HCT116 (cell line): ENCODE results near the gene GIPC3. TPM values are rescaled to one million over a fixed set of nuclear protein-coding genes. Genes with fewer than 3 reads are reported as not detected.

Experiments
- ATAC-seq: fragments of 200-7000 bp; cut with Tn5 transposase; 2 replicates; pipeline ENCODE4 v1.9.1; 2020; ENCODE audit warnings: mild to moderate bottlenecking, moderate library complexity
- BruUV-seq: library from RNA; stranded (reverse); fragments of 400-500 nt; replicated peaks from 2 replicates; lab custom pipeline; 2021; lab: Mats Ljungman, UMichigan
- CTCF ChIA-PET: fragments of 300-600 bp; sonication (Branson Sonifier 250); formaldehyde crosslinking; loops from one replicate; lab custom pipeline; 2021; ENCODE audit warnings: antibody characterized with exemption; lab: Charles Lee
- POLR2A ChIA-PET: fragments of 300-600, 350-600 bp; sonication (Branson Sonifier 250); formaldehyde crosslinking; loops from one replicate; lab custom pipeline; 2021; ENCODE audit warnings: antibody characterized with exemption; lab: Charles Lee
- RAD21 ChIA-PET, 2 experiments: fragments of 300-600 bp; sonication (Branson Sonifier 250); formaldehyde crosslinking; loops; one replicate each; lab custom pipeline; 2023; ENCODE audit warnings: low total read pairs in 2 of 2; ENCODE audit not compliant: uncharacterized antibody in 2 of 2, unreplicated experiment in 2 of 2, low non-redundant PET in 1 of 2; lab: Charles Lee
- DNase-seq: peaks from one replicate; pipeline ENCODE4 v3.0.0-alpha.2; 2010; ENCODE audit warnings: low read depth, low spot score
- H2AFZ ChIP-seq: fragments of 200-600 bp; shearing (Covaris generic), sonication (generic); 2 replicates; pipeline ENCODE4 v1.6.1; 2017; ENCODE audit warnings: low read depth, mixed run types, mixed read lengths, antibody characterized with exemption, low read length; ENCODE audit not compliant: poor library complexity, severe bottlenecking
- H3K27ac ChIP-seq: 2 replicates; pipeline ENCODE4 v1.5.1; 2012; ENCODE audit warnings: low read depth, low read length
- H3K27me3 ChIP-seq: fragments of 200-600 bp; sonication (generic); 2 replicates; pipeline ENCODE4 v1.6.1; 2016; ENCODE audit warnings: mixed run types, low read length, mixed read lengths; ENCODE audit not compliant: insufficient read depth
- H3K36me3 ChIP-seq, 2 experiments: fragments of 200-500 bp in 1 of 2; fragments of 200-600 bp in 1 of 2; sonication (Bioruptor generic) in 1 of 2; sonication (generic) in 1 of 2; 2 replicates each; pipeline versions ENCODE4 v1.5.1 to v1.6.1; 2014 to 2016; ENCODE audit warnings: low read length in 2 of 2, inconsistent platforms in 1 of 2, mixed read lengths in 1 of 2, mixed run types in 1 of 2; ENCODE audit not compliant: insufficient read depth in 2 of 2, control insufficient read depth in 1 of 2
- H3K4me1 ChIP-seq, 2 experiments: fragments of 200-600 bp in 1 of 2; sonication (generic) in 1 of 2; 2 replicates each; pipeline versions ENCODE4 v1.5.1 to v1.6.1; 2012 to 2017; ENCODE audit warnings: low read length in 2 of 2, inconsistent platforms in 1 of 2, mild to moderate bottlenecking in 1 of 2, mixed read lengths in 1 of 2, mixed run types in 1 of 2, moderate library complexity in 1 of 2; ENCODE audit not compliant: insufficient read depth in 2 of 2, control insufficient read depth in 1 of 2
- H3K4me2 ChIP-seq: fragments of 200-600 bp; sonication (generic); 2 replicates; pipeline ENCODE4 v1.6.1; 2017; ENCODE audit warnings: mixed run types, low read length, mixed read lengths
- H3K4me3 ChIP-seq, 2 experiments: fragments of 200-600 bp in 1 of 2; sonication (generic) in 1 of 2; replicated peaks in 1 of 2; 2 replicates each; pipeline ENCODE4 v1.5.1; 2011 to 2016; ENCODE audit warnings: low read length in 2 of 2, control low read depth in 1 of 2, low read depth in 1 of 2, mild to moderate bottlenecking in 1 of 2, mixed read lengths in 1 of 2, mixed run types in 1 of 2
- H3K79me2 ChIP-seq: fragments of 200-600 bp; sonication (generic); 2 replicates; pipeline ENCODE4 v1.6.1; 2017; ENCODE audit warnings: mild to moderate bottlenecking, mixed run types, low read length, moderate library complexity, mixed read lengths; ENCODE audit not compliant: insufficient read depth
- H3K9ac ChIP-seq: fragments of 200-600 bp; sonication (generic); 2 replicates; pipeline ENCODE4 v1.6.1; 2016; ENCODE audit warnings: low read length, mixed read lengths
- H3K9me2 ChIP-seq: fragments of 200-600 bp; sonication (generic), shearing (Covaris generic); 2 replicates; pipeline ENCODE4 v1.6.1; 2017; ENCODE audit warnings: mixed run types, mild to moderate bottlenecking, moderate library complexity; ENCODE audit not compliant: insufficient read depth
- H3K9me3 ChIP-seq, 2 experiments: fragments of 200-500 bp in 1 of 2; fragments of 200-600 bp in 1 of 2; sonication (Bioruptor generic) in 1 of 2; sonication (generic) in 1 of 2; 2 replicates each; pipeline ENCODE4 v1.6.1; 2014 to 2017; ENCODE audit warnings: low read length in 2 of 2, mixed read lengths in 2 of 2, inconsistent platforms in 1 of 2, low read depth in 1 of 2, mild to moderate bottlenecking in 1 of 2, mixed run types in 1 of 2, moderate library complexity in 1 of 2; ENCODE audit not compliant: control insufficient read depth in 1 of 2, insufficient read depth in 1 of 2
- H4K20me1 ChIP-seq: fragments of 200-600 bp; sonication (generic), shearing (Covaris generic); 2 replicates; pipeline ENCODE4 v1.6.1; 2017; ENCODE audit warnings: mixed run types, mild to moderate bottlenecking, moderate library complexity; ENCODE audit not compliant: insufficient read depth
- CTCF ChIP-seq, 3 experiments: fragments of 200-600 bp in 1 of 3; sonication (generic) in 1 of 3; IDR thresholded peaks in 2 of 3; conservative IDR thresholded peaks in 1 of 3; 2 replicates each; pipeline ENCODE4 v1.5.1; 2012 to 2017; ENCODE audit warnings: low read depth in 2 of 3, low read length in 2 of 3, antibody characterized with exemption in 1 of 3, borderline replicate concordance in 1 of 3, control low read depth in 1 of 3, mild to moderate bottlenecking in 1 of 3, mixed read lengths in 1 of 3, mixed run types in 1 of 3, moderate library complexity in 1 of 3; ENCODE audit not compliant: insufficient read depth in 1 of 3
- EGR1 ChIP-seq: IDR thresholded peaks from 2 replicates; pipeline ENCODE4 v1.6.1; 2012; ENCODE audit warnings: low read depth
- FOSL1 ChIP-seq: IDR thresholded peaks from 2 replicates; pipeline ENCODE4 v1.6.1; 2012; ENCODE audit warnings: low read depth
- MAX ChIP-seq: IDR thresholded peaks from 2 replicates; pipeline ENCODE4 v1.6.1; 2012
- POLR2A ChIP-seq: IDR thresholded peaks from 2 replicates; pipeline ENCODE4 v1.7.0; 2011; ENCODE audit warnings: borderline replicate concordance; ENCODE audit not compliant: insufficient read depth, insufficient read length; ENCODE audit errors: extremely low read depth
- POLR2AphosphoS5 ChIP-seq: IDR thresholded peaks from 2 replicates; pipeline ENCODE4 v1.6.1; 2011; ENCODE audit warnings: mild to moderate bottlenecking, low read depth, low read length, moderate library complexity
- RAD21 ChIP-seq: IDR thresholded peaks from 2 replicates; pipeline ENCODE4 v1.6.1; 2012; ENCODE audit warnings: low read depth, mild to moderate bottlenecking
- SIN3A ChIP-seq: IDR thresholded peaks from 2 replicates; pipeline ENCODE4 v1.6.1; 2012; ENCODE audit warnings: low read depth
- SP1 ChIP-seq: IDR thresholded peaks from 2 replicates; pipeline ENCODE4 v1.6.1; 2012; ENCODE audit warnings: low read depth
- TCF7L2 ChIP-seq: IDR thresholded peaks from 2 replicates; pipeline ENCODE4 v1.7.0; 2011; ENCODE audit warnings: borderline replicate concordance, inconsistent platforms; ENCODE audit not compliant: insufficient read depth, insufficient read length; ENCODE audit errors: extremely low read depth
- YY1 ChIP-seq: IDR thresholded peaks from 2 replicates; pipeline ENCODE4 v1.6.1; 2011; ENCODE audit warnings: low read length, low read depth, moderate library complexity, mild to moderate bottlenecking; ENCODE audit not compliant: insufficient replicate concordance; ENCODE audit errors: extremely low read depth
- intact Hi-C: fragments of 100-400 bp; cut with micrococcal nuclease; formaldehyde crosslinking; loops from 2 replicates; pipeline ENCODE4 v1.10.0; 2022
- total RNA-seq: library from RNA; stranded (reverse); gene quantifications from one replicate; pipeline ENCODE4 v1.2.1, GENCODE V29; 2021; ENCODE audit not compliant: unreplicated experiment
- TF ChIP-seq, protein P1 (sequence below): IDR thresholded peaks from 2 replicates; pipeline ENCODE4 v1.6.1; 2012

GIPC3 gene
- total RNA-seq, 1 experiment from 2014 or later = not detected

DNA sequence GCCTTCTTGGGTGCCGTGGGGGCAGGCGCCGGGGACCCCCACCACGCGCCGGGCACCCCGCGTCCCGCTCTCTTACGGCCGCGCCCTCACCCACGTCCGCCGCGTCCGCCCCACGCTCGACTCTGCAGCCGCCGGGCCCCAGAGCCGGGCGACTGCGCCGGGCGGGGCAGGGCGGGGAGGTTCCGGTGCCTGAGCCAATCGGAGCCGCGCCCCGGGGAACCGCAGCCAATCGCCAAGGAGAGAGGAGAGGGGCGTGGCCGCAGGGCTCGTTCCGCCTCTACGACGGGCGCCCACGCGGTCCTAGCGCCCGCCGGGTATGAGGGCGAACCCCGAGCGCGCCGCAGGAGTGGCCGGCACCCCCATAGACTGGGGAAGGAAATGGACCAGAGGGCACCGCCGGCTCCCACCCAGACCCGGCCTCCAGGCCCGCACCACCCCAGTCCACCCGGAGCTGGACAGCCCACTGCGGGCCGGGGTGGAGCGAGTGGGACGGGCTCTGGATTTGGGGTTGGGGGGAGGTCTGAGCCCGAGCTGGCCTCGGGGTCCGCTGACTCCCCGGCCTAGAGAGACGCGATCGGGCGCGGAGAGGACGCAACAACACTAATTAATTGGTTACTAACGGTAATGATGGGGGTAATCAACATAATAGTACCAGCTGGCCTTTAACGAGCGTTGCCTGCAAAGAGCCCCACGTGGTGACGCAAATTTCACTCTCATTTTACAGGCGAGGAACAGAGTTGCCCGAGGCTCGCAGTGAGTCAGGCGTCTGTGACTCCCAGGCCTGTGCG is 27.6 kb upstream of the GIPC3 start, which contains the start of gene MFSD12:
Gene MFSD12, minus strand, starts transcription at position 126 of the 788 bp plus-strand sequence. CDS start 183 bp downstream, outside the sequence.
- Histone ChIP-seq H3K4me3 (peak within 1 kb of the TSS; percentile 95 to 99), H3K79me2 (peaks cover 43% of the 10 kb centered on the region), H3K4me2 (peak within 1 kb of the TSS; percentile 97), H3K27ac (peak within 1 kb of the TSS; percentile 95), H3K9me3 (no peaks in the 10 kb centered on the region), H3K27me3 (no peaks in the 10 kb centered on the region), H3K36me3 (peaks cover 0 to 11% of the 10 kb centered on the region in 2 experiments; a peak in 1 of 4 replicates), H4K20me1 (peaks cover 8% of the 10 kb centered on the region; the same call in 1 of the 2 replicates), H2AFZ (no peak within 1 kb of the TSS), H3K9ac (peak within 1 kb of the TSS; percentile 95), H3K4me1 (peaks cover 25 to 65% of the 10 kb centered on the region in 2 experiments), H3K9me2 (no peaks in the 10 kb centered on the region)
- POLR2A ChIA-PET = interaction anchor here (0.6 to 1.4 kb wide), 3 partner anchors 17 to 273 kb away, joined by 3 read pairs; no protein-coding TSS in a partner anchor
- CTCF ChIA-PET = interaction anchor here (0.6 to 1.3 kb wide), 2 partner anchors 13 to 411 kb away, joined by 3 read pairs; no protein-coding TSS in a partner anchor
- no peak for TF ChIP-seq YY1
- TF ChIP-seq CTCF (IDR thresholded peaks at IDR 0.05 in 2 of 3, conservative IDR thresholded peaks at IDR 0.05 in 1 of 3; ENCODE audit: borderline replicate concordance in 1 of 3, insufficient read depth in 1 of 3, low read depth in 2 of 3, low read length in 2 of 3) = no peak
- TF ChIP-seq, protein P1, sequence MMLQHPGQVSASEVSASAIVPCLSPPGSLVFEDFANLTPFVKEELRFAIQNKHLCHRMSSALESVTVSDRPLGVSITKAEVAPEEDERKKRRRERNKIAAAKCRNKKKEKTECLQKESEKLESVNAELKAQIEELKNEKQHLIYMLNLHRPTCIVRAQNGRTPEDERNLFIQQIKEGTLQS = no peak
- TF ChIP-seq MAX = peak; percentile 87
- peak; percentile 81; the same call in 1 of the 2 replicates for TF ChIP-seq SIN3A
- TF ChIP-seq SP1 = peak; percentile 98
- TF ChIP-seq EGR1 = no peak
- no peak for TF ChIP-seq TCF7L2
- peak; percentile 36 for TF ChIP-seq POLR2A
- TF ChIP-seq POLR2AphosphoS5 = peak; percentile 87
- peak; percentile 90 for TF ChIP-seq FOSL1
- TF ChIP-seq RAD21 = no peak
- peak; percentile 83 for DNase-seq
- intact Hi-C loops = no loop called here
- RAD21 ChIA-PET = interaction anchor here in 1 of 2 experiments (0.6 kb wide), 1 partner anchor 22 kb away, joined by 3 read pairs; no protein-coding TSS in a partner anchor
- BruUV-seq = TSS peak; percentile 59
- ATAC-seq = peak; percentile 86
